Cardiac muscle cell (in vitro differentiated cells and primary cell): ENCODE measurements around the gene NTRK2. TPM values are rescaled to one million over a fixed set of nuclear protein-coding genes. Genes with fewer than 3 reads are reported as not detected.

Experiments used
- DNase-seq, 2 donors: peaks; one replicate each; pipeline versions ENCODE4 v3.0.0 to v3.0.0-alpha.2; 2010 to 2017; ENCODE audit warnings: low read depth in 1 of 2, low spot score in 1 of 2
- H3K27ac ChIP-seq: fragments of 200-600 bp; sonication (generic); 2 replicates; pipeline ENCODE4 v1.5.1; 2016
- H3K27me3 ChIP-seq: fragments of 200-600 bp; sonication (generic); 2 replicates; pipeline ENCODE4 v1.6.0; 2016; ENCODE audit warnings: control low read depth
- H3K36me3 ChIP-seq: fragments of 200-600 bp; sonication (generic); 2 replicates; pipeline ENCODE4 v1.5.1; 2016; ENCODE audit warnings: control low read depth
- H3K4me1 ChIP-seq: fragments of 200-600 bp; sonication (generic); 2 replicates; pipeline ENCODE4 v1.8.1; 2017; ENCODE audit warnings: low read depth, mild to moderate bottlenecking, mixed run types
- H3K4me3 ChIP-seq: fragments of 200-600 bp; sonication (generic); 2 replicates; pipeline ENCODE4 v1.5.1; 2016; ENCODE audit warnings: mild to moderate bottlenecking
- H3K9me3 ChIP-seq: fragments of 200-600 bp; sonication (generic); 2 replicates; pipeline ENCODE4 v1.5.1; 2017; ENCODE audit warnings: low read depth, mild to moderate bottlenecking, control low read depth
- polyA plus RNA-seq: library from polyadenylated mRNA; unstranded; fragments of >200 nt; fragmentation: Nextera tagmentation; extraction: Ambion mirVana; gene quantifications from 2 replicates; pipeline ENCODE4 v1.2.1, GENCODE V29; 2016
- total RNA-seq: library from RNA; depleted of rRNA; stranded (reverse); fragments of >200 nt; gene quantifications from 2 replicates; pipeline ENCODE4 v1.2.3, GENCODE V29; 2016
- TF ChIP-seq, protein P1 (sequence below): IDR thresholded peaks from 2 replicates; pipeline ENCODE4 v1.5.1; 2012; ENCODE audit warnings: low read depth, mild to moderate bottlenecking, low read length

The NTRK2 gene
- total and polyA plus RNA-seq, 2 experiments from 2014 or later, result 1.3 TPM

DNA sequence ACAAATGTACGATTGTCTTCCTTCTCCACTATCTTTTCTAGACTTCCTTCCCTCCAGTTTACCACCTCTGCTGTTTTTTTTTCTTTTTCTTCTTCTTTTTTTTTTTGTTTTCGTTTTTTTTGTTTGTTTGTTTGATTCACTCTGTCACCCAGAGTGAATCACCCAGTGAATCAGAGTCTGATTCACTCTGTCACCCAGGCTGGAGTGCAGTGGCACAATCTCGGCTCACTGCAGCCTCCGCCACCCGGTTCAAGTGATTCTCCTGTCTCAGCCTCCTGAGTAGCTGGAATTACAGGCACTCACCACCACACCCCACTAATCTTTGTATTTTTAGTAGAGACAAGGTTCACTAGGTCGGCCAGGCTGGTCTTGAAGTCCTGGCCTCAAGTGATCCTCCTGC is 375.7 kb downstream of the NTRK2 start:
- peaks cover 20% of the 10 kb centered on the region for H3K4me1 ChIP-seq
- no peak overlapping the region for H3K27ac ChIP-seq
- TF ChIP-seq, protein P1, sequence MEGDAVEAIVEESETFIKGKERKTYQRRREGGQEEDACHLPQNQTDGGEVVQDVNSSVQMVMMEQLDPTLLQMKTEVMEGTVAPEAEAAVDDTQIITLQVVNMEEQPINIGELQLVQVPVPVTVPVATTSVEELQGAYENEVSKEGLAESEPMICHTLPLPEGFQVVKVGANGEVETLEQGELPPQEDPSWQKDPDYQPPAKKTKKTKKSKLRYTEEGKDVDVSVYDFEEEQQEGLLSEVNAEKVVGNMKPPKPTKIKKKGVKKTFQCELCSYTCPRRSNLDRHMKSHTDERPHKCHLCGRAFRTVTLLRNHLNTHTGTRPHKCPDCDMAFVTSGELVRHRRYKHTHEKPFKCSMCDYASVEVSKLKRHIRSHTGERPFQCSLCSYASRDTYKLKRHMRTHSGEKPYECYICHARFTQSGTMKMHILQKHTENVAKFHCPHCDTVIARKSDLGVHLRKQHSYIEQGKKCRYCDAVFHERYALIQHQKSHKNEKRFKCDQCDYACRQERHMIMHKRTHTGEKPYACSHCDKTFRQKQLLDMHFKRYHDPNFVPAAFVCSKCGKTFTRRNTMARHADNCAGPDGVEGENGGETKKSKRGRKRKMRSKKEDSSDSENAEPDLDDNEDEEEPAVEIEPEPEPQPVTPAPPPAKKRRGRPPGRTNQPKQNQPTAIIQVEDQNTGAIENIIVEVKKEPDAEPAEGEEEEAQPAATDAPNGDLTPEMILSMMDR, result no peak
- no peak for DNase-seq
- no peak overlapping the region for H3K4me3 ChIP-seq
- no peaks in the 10 kb centered on the region for H3K36me3 ChIP-seq
- H3K9me3 ChIP-seq, result no peaks in the 10 kb centered on the region
- H3K27me3 ChIP-seq, result no peaks in the 10 kb centered on the region

DNA sequence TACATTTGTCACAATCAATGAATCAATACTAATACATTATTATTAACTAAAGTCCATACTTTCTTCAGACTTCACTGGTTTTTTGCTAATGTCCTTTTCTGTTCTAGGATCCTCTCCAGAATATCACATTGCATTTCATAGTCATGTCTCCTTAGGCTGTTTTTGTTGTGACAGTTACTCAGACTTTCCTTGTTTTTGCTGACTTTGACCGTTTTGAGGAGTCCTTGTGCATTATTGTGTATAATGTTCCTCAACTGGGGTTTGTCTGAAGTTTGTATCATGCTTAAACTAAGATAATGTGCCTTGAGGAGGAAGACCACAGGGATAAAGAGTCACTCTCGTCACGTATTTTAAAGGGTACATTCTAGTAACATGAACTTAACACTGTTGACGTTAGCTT is 376.9 kb downstream of the NTRK2 start:
- peaks cover 20% of the 10 kb centered on the region for H3K4me1 ChIP-seq
- H3K4me3 ChIP-seq, result no peak overlapping the region
- H3K9me3 ChIP-seq, result no peaks in the 10 kb centered on the region
- H3K36me3 ChIP-seq, result no peaks in the 10 kb centered on the region
- H3K27ac ChIP-seq, result no peak overlapping the region
- DNase-seq, result no peak
- H3K27me3 ChIP-seq, result no peaks in the 10 kb centered on the region
- TF ChIP-seq, protein P1, result no peak

DNA sequence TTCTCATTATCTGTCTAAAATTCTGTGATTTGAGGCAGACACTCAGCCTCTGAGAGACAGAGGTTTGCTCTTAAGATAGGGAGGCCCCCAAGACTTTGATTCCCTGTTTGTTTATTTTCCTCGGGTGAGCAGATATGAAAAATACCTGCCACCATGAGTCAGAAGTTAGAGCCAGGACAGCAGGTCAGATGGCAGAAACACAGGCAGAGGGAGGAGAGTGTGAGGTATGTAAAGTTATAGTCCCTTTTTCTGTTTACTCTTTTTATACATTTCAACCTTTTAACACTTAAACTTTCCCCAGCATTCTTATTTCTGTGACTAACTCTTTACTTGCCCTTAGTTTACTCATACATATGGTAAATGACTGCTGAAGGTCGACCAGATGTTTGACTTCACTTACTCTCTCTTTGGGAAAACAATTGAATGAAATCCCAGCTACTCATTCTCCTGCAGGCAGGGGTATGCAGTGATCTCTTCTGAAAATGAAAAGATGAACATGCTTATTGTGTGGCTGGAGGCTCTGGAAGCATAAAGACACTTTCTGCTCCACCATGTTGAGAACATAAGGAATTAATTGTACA is 383.8 kb downstream of the NTRK2 start:
- H3K27ac ChIP-seq, result no peak overlapping the region
- H3K27me3 ChIP-seq, result no peaks in the 10 kb centered on the region
- no peaks in the 10 kb centered on the region for H3K9me3 ChIP-seq
- TF ChIP-seq, protein P1, result no peak
- H3K4me1 ChIP-seq, result no peaks in the 10 kb centered on the region
- no peaks in the 10 kb centered on the region for H3K36me3 ChIP-seq
- H3K4me3 ChIP-seq, result no peak overlapping the region
- no peak for DNase-seq

DNA sequence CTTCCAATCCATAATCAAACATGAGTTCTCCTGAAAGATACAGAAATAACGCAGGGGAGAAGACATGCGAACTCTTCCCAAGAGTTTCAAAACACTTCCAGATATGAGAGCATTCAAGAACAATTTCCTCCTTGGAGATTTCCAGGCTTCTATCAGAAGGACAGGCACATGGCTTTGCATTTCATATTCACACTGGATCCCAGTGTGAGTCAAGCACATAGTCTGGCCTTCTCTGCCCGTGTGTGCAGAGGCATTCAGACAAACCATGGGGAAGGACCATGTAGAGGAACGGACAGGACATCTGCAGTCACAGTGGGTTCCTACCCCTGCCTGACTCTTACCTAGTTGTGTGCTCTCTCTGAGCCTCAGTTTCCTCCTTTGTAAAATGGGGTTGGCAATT is 384.5 kb downstream of the NTRK2 start:
- no peaks in the 10 kb centered on the region for H3K9me3 ChIP-seq
- no peak overlapping the region for H3K4me3 ChIP-seq
- no peak overlapping the region for H3K27ac ChIP-seq
- no peak for DNase-seq
- H3K36me3 ChIP-seq, result no peaks in the 10 kb centered on the region
- TF ChIP-seq, protein P1, result no peak
- H3K27me3 ChIP-seq, result no peaks in the 10 kb centered on the region
- H3K4me1 ChIP-seq, result no peaks in the 10 kb centered on the region

DNA sequence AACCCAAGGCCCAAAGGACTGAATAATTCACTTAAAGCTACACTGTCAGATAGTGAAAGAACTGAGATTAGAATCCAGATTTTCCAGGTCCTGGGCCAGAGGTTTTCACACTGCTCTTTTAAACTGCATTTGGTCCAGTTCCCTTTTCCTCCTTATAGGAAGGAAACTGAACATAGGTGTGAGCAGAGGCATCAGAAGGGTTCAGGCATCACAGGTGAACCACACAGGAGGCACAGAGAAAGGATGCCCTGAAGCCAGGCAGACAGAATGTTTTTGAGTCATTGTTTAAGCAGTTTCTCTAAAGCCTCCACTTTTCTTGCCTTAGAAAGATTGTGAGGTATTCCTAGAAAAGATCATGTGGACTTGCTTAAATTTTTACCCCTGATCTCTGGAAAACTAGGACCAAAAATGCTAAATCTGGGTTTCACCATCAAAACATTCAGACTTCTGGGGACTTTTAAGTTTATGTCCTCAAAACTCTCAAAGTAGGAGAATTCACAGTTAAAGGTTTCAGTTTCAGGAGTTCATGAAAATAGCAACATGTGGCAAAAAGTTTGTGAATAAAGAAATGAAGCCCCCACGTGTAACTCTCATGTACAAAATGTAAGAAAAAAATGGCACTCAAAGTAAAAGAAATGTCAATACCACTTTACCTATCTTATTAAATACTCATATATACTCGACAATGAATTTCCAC is 386.1 kb downstream of the NTRK2 start:
- Histone ChIP-seq H3K4me1 (no peaks in the 10 kb centered on the region), H3K27me3 (no peaks in the 10 kb centered on the region), H3K27ac (no peak overlapping the region), H3K4me3 (no peak overlapping the region), H3K9me3 (no peaks in the 10 kb centered on the region), H3K36me3 (no peaks in the 10 kb centered on the region)
- no peak for DNase-seq
- TF ChIP-seq, protein P1, result no peak
